HepG2 (cell line): ENCODE measurements around the gene GATD1. TPM values are rescaled to one million over a fixed set of nuclear protein-coding genes. Genes with fewer than 3 reads are reported as not detected.

Experiments
- AGO2 ChIP-seq: fragments of 200-400 bp; formaldehyde crosslinking; optimal IDR thresholded peaks from 2 replicates; pipeline ENCODE3; 2017; ENCODE audit warnings: mild to moderate bottlenecking, low read depth, low read length, moderate library complexity
- ASH2L ChIP-seq: fragments of 300-600, 200-600 bp; sonication (generic); IDR thresholded peaks from 2 replicates; pipeline ENCODE4 v1.7.0; 2017; ENCODE audit warnings: low read depth, mild to moderate bottlenecking, moderate library complexity, mixed read lengths, low read length; ENCODE audit not compliant: insufficient read length
- CBX1 ChIP-seq: IDR thresholded peaks from one replicate; pipeline ENCODE4 v1.6.1; 2016; ENCODE audit warnings: antibody characterized with exemption, low read depth
- E2F1 ChIP-seq: sonication (generic); formaldehyde crosslinking; IDR thresholded peaks from 2 replicates; pipeline ENCODE4 v1.5.0; 2020; ENCODE audit warnings: missing genetic modification reagents
- ELF1 ChIP-seq: sonication (generic); formaldehyde crosslinking; IDR thresholded peaks from 2 replicates; pipeline ENCODE4 v1.4.0; 2020; ENCODE audit warnings: missing genetic modification reagents
- FOXA3 ChIP-seq: IDR thresholded peaks from 2 replicates; pipeline ENCODE4 v1.6.1; 2016; ENCODE audit warnings: missing genetic modification reagents, missing compliant biosample characterization
- GATAD1 ChIP-seq: IDR thresholded peaks from 2 replicates; pipeline ENCODE4 v1.6.1; 2016; ENCODE audit warnings: missing genetic modification reagents, missing compliant biosample characterization
- HHEX ChIP-seq: IDR thresholded peaks from 2 replicates; pipeline ENCODE4 v1.6.1; 2016; ENCODE audit warnings: control low read depth
- NONO ChIP-seq, 2 experiments: fragments of 450-650 bp in 1 of 2; sonication (generic) in 1 of 2; formaldehyde crosslinking in 1 of 2; IDR thresholded peaks in 1 of 2; conservative IDR thresholded peaks in 1 of 2; 2 replicates each; pipeline versions ENCODE4 v1.6.1 to v1.8.0; 2017 to 2022; ENCODE audit warnings: mild to moderate bottlenecking in 1 of 2, missing genetic modification reagents in 1 of 2, moderate library complexity in 1 of 2
- PHF21A ChIP-seq: sonication (generic); formaldehyde crosslinking; IDR thresholded peaks from 2 replicates; pipeline ENCODE4 v1.5.0; 2020; ENCODE audit warnings: mild to moderate bottlenecking, missing genetic modification reagents
- RAD21 ChIP-seq: fragments of 450-650 bp; formaldehyde crosslinking; IDR thresholded peaks from 2 replicates; pipeline ENCODE4 v1.5.0; 2020; ENCODE audit warnings: mild to moderate bottlenecking
- RBFOX2 ChIP-seq: fragments of 200-400 bp; formaldehyde crosslinking; IDR thresholded peaks from 2 replicates; pipeline ENCODE4 v1.6.1; 2017; ENCODE audit warnings: low read depth, mild to moderate bottlenecking, low read length
- RXRB ChIP-seq: IDR thresholded peaks from 2 replicates; pipeline ENCODE4 v1.6.1; 2016; ENCODE audit warnings: borderline replicate concordance, missing genetic modification reagents, missing compliant biosample characterization
- SAFB2 ChIP-seq: sonication (generic); formaldehyde crosslinking; IDR thresholded peaks from 2 replicates; pipeline ENCODE4 v1.5.1; 2020; ENCODE audit warnings: missing genetic modification reagents, low read depth, mild to moderate bottlenecking, borderline replicate concordance
- SRSF1 ChIP-seq: fragments of 200-400 bp; formaldehyde crosslinking; optimal IDR thresholded peaks from 2 replicates; pipeline ENCODE3; 2017; ENCODE audit warnings: mild to moderate bottlenecking, low read depth, low read length, moderate library complexity
- TFDP2 ChIP-seq: sonication (generic); formaldehyde crosslinking; IDR thresholded peaks from 2 replicates; pipeline ENCODE4 v1.4.0; 2020; ENCODE audit warnings: missing genetic modification reagents
- ZFP91 ChIP-seq: sonication (generic); formaldehyde crosslinking; IDR thresholded peaks from 2 replicates; pipeline ENCODE4 v1.9.0; 2022; ENCODE audit warnings: missing genetic modification reagents, mild to moderate bottlenecking, borderline replicate concordance
- ZNF235 ChIP-seq: sonication (generic); formaldehyde crosslinking; IDR thresholded peaks from 2 replicates; pipeline ENCODE4 v1.8.1; 2023; ENCODE audit warnings: mild to moderate bottlenecking, missing genetic modification reagents, borderline replicate concordance
- ZNF432 ChIP-seq: sonication (generic); formaldehyde crosslinking; IDR thresholded peaks from 2 replicates; pipeline ENCODE4 v1.5.0; 2020; ENCODE audit warnings: missing genetic modification reagents, mild to moderate bottlenecking, borderline replicate concordance
- ZNF556 ChIP-seq: sonication (generic); formaldehyde crosslinking; IDR thresholded peaks from 2 replicates; pipeline ENCODE4 v1.4.0; 2020; ENCODE audit warnings: mild to moderate bottlenecking, missing genetic modification reagents, borderline replicate concordance
- ZNF674 ChIP-seq: sonication (generic); formaldehyde crosslinking; IDR thresholded peaks from 2 replicates; pipeline ENCODE4 v1.5.0; 2020; ENCODE audit warnings: low read depth, mild to moderate bottlenecking, missing genetic modification reagents
- ZNF761 ChIP-seq: sonication (generic); formaldehyde crosslinking; conservative IDR thresholded peaks from 2 replicates; pipeline ENCODE4 v1.4.0; 2020; ENCODE audit warnings: mild to moderate bottlenecking, missing genetic modification reagents
- ZNF878 ChIP-seq: sonication (generic); formaldehyde crosslinking; IDR thresholded peaks from 2 replicates; pipeline ENCODE4 v1.8.1; 2023; ENCODE audit warnings: mild to moderate bottlenecking, missing genetic modification reagents, moderate library complexity
- ZSCAN20 ChIP-seq: sonication (generic); formaldehyde crosslinking; IDR thresholded peaks from 2 replicates; pipeline ENCODE4 v1.4.0; 2020; ENCODE audit warnings: missing genetic modification reagents, mild to moderate bottlenecking, borderline replicate concordance
- ZSCAN29 ChIP-seq: sonication (generic); formaldehyde crosslinking; conservative IDR thresholded peaks from 2 replicates; pipeline ENCODE4 v1.4.0; 2020; ENCODE audit warnings: mild to moderate bottlenecking, missing genetic modification reagents
- ZSCAN30 ChIP-seq: sonication (generic); formaldehyde crosslinking; IDR thresholded peaks from 2 replicates; pipeline ENCODE4 v1.5.0; 2020; ENCODE audit warnings: mild to moderate bottlenecking, missing genetic modification reagents
- polyA plus RNA-seq, 8 experiments: library from polyadenylated mRNA; depleted of rRNA in 3 of 8; stranded (reverse) in 7 of 8; unstranded in 1 of 8; fragments of >200 nt; fragmentation: Illumina TruSeq in 4 of 8; extraction: Trizol in 4 of 8; gene quantifications; 2 replicates each; pipeline versions ENCODE4 v1.2.1 to v1.2.3, GENCODE V29; 2011 to 2016; ENCODE audit warnings: low read depth in 4 of 8, missing spikeins in 1 of 8, mixed read lengths in 1 of 8; ENCODE audit not compliant: insufficient read depth in 1 of 8
- total RNA-seq, 5 experiments: library from RNA; depleted of rRNA; stranded (reverse); fragments of >200 nt; fragmentation: Illumina TruSeq; extraction: Trizol; gene quantifications; 2 replicates each; pipeline ENCODE4 v1.2.3, GENCODE V29; 2016; ENCODE audit warnings: low read depth in 1 of 5

GATD1 gene
- total and polyA plus RNA-seq, 2 of the 13 experiments (the other 11 are each of a cell fraction or from before 2014, with no cell fraction given), result 31.3 to 60.5 TPM

GRCh38 chr11:747158-748006, 29.9 kb downstream of the GATD1 start, which contains the start of gene TALDO1 (continued):
- TF ChIP-seq ZNF878 (CRISPR knock-in tag) (no peak), ZSCAN29 (0 out of 2 replicates have a peak, but pooled peaks have one; percentile 53), SRSF1 (no peak), FOXA3 (CRISPR knock-in tag) (0 out of 2 replicates have a peak, but pooled peaks have one; percentile 4), TFDP2 (CRISPR knock-in tag) (peak; percentile 90), ZNF556 (CRISPR knock-in tag) (peak; percentile 67; the same call in 1 of the 2 replicates), ZNF235 (CRISPR knock-in tag) (peak; percentile 70; the same call in 1 of the 2 replicates), RXRB (CRISPR knock-in tag) (peak; percentile 28; the same call in 1 of the 2 replicates), ZFP91 (CRISPR knock-in tag) (peak; percentile 74), ELF1 (no peak), GATAD1 (CRISPR knock-in tag) (peak; percentile 67), HHEX (no peak), ZNF761 (CRISPR knock-in tag) (peak; percentile 84; the same call in 1 of the 2 replicates), SAFB2 (CRISPR knock-in tag) (peak; percentile 51; the same call in 1 of the 2 replicates), NONO (IDR thresholded peaks at IDR 0.05) (no peak), NONO (CRISPR knock-in tag; conservative IDR thresholded peaks at IDR 0.05) (peak; percentile 55), CBX1 (peak; percentile 73), E2F1 (CRISPR knock-in tag) (peak; percentile 71), ZSCAN30 (0 out of 2 replicates have a peak, but pooled peaks have one; percentile 19), ZNF432 (CRISPR knock-in tag) (no peak), PHF21A (CRISPR knock-in tag) (peak; percentile 66), ZNF674 (CRISPR knock-in tag) (no peak), AGO2 (peak; percentile 45), ASH2L (peak; percentile 80), RBFOX2 (peak; percentile 90), RAD21 (peak; percentile 12; the same call in 1 of the 2 replicates), ZSCAN20 (CRISPR knock-in tag) (peak; percentile 51; the same call in 1 of the 2 replicates)
